NCI-H2196 treated with DMSO at 0.1 percent for 48 hours (cell line): ENCODE data around the gene TGM2.

Experiments
- DNase-seq: peaks from one replicate; lab custom pipeline; 2025; ENCODE audit not compliant: unreplicated experiment; lab: John Stamatoyannopoulos, UW

TGM2 gene

GRCh38 chr20:38165089-38165965, at the start of gene TGM2:
Gene TGM2, minus strand, starts transcription at chr20:38165270. Its CDS starts 72 bp downstream, at chr20:38165198.
- DNase-seq, result no peak

GRCh38 chr20:38214256-38215193, 49.5 kb upstream of the TGM2 start:
- DNase-seq, result no peak

DNA sequence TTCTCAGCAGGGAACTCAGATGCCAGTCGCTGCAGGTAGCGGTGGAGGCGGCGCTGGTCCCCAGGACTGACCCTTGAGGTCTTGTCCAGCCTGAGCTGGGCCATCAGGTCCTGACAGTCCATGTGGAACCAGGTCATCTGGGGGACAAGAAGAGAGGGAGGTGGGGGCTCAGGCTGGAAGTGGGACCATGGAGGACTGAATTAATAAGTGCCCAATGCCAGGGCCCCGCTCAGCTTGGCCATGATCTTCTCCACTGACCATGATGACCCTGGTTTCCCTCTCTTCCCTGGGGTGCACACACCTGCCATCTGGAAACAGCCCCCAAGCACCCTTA, 48.5 kb upstream of the TGM2 start:
- no peak for DNase-seq

- no peak for DNase-seq
These were observed 47.9 kb upstream of the TGM2 start for GRCh38 chr20:38212806-38213606.

GRCh38 chr20:38211200-38212097, 46.4 kb upstream of the TGM2 start:
- no peak for DNase-seq

DNA sequence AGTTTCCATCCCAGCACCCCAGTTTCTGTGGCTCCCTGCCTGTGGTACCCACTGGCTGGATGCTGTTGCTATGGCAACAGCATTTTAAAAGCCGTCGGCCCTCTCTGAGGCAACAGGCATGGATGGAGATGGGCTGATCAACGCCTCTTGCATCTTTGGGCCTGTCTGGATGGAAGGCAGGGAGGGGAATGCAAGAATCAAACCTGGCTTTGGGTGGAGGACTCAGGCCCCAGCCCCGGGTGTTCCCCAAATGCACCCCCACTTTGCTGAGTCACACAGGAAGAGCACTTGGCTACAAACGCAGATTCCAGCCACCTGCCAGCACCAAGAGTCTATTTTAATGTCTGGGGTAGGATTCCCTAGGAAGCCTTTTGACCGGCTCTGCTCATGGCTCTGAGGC, 45.7 kb upstream of the TGM2 start:
- DNase-seq, result no peak

DNA sequence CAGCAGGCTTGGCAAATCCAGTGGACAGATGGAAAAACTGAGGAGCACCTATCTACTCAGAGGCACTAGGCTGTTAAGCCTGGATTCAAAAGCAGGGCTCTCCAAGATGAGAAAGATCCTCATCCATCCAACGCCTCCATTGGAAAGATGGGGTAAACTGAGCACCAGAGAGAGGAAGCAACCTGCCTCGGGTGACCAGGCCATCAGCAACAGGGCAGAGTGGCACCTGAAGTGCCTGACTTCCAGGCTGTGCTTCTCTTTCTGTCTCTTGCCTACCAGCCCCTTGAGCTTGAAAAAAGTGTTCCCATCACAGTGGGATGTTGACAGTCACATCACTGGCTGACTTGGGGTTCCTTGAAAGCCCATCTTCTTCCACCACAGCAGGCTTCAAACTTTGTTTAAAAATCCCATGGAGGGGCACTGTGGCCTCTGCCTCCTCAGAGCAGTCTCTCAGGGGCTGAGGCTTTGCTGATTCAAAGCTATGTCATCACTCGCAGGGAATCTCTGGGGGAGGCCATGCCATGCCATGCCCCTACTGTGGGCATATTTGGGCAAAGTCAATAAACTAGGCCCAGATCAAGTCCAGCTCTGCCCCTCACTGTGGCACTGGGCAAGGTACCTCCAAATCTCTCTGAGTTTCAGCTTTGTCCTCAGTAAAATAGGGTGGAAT, 44.8 kb upstream of the TGM2 start:
- DNase-seq, result no peak

DNA sequence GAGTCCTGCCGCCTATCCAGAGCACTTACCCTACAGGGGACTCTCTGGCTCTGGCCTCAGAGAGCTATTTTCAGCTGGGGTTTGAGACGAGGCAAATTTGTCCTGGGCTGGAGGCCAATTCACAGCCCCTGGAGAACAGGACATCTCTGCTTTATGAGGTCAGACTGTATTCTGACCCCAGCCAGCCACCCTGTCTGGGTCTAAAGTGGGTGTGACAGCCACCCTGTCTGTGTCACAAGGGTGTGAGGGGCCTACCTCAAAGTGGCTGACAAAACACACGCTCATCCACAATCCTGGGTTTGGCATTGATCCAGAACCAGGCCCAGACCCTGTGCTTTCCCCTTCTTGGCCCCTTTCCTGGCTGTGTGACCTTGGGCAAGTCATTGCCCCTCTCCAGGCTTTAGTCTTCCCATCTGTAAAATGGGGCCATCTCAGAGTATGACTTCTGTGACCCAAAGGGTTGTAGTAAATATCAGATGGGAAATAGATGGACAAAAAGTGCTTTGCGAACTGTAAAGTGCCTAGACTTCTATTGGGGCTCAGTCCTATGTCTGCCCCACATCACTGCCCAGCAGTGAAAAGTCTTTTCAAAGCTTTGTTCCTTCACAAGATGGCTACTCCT, 44.1 kb upstream of the TGM2 start:
- no peak for DNase-seq

DNA sequence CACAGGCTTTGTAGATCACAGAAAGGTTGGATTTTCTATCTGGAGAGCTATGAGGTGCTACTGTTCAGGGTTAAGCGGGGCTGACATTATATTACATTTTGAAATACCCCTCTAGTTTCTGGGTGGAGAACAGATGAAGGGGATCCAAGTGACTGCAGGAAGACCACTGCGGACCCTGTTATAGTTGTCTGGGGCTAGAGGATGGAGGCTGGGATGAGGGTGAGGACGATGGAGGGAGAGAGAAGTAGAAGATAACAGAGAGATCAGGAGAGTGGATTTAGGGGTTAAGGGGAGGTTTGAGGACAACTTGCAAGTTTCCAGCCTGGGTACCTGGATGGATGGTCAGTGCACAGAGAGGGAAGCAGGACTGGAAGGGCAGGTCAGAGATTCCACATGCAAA, 43.5 kb upstream of the TGM2 start:
- no peak for DNase-seq

GRCh38 chr20:38208088-38208487, 43.0 kb upstream of the TGM2 start:
- DNase-seq, result no peak

DNA sequence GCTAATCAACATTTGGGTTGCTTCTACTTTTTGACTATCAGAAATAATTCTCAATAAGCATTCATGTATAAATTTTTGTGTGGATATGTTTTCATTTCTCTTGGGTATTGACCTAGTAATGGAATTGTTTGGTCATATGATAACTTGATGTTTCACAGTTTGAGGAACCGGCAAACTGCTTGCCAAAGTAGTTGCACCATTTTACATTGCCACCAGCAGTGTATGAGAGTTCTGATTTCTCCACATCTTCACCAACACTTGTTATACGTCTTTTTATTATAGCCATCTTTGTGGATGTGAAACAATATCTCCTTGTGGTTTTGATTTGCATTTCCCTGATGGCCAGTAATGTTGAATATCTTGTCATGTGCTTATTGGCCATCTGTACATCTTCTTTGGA, 42.6 kb upstream of the TGM2 start:
- no peak for DNase-seq

DNA sequence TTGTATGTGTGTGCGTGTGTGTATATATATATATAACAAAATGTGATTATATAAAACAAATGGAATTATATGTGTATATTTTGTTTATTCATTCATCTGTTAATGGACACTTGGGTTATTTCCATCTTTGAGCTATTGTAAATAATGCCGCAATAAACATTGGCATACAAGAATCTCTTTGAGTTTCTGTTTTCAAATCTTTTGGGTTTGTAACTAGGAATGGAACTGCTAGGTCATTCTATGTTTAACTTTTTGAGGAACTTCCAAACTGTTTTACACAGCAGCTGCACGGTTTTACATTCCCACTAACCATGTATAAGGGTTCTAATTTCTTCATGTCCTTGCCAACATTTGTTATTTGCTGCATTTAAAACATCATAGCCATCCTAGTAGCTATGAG, 39.9 kb upstream of the TGM2 start:
- DNase-seq, result no peak

- DNase-seq, result no peak
These were observed 38.9 kb upstream of the TGM2 start for GRCh38 chr20:38203981-38204357.

DNA sequence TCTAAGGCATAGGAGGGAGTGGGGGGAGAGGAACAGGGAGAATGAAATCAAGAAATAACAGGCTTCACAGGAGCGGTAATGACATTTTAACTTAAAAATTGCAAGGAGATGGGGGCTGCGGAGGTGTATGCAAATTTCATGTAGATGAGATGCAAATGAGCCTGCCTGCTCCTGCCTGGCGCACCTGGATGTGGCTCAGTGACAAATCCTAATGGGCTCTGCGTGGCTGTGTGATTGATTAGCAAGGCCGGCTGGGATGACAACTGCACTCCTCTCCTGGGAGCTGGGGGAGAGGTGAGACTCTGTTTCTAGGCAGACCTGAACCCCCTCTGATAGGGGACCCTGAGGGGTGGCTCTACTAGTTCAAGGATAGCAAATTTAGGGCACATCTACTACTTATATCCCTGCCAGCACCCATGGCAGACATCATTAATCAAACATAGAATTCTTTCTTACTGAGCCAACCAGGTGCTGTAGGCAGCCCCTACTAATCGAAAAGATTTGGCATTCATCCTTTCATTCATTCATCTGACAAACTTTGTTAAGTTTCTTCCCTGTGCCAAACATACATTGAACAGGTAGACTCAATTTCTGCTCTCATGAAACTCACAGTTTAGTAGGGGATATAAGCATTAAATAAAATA, 38.4 kb upstream of the TGM2 start:
- no peak for DNase-seq

DNA sequence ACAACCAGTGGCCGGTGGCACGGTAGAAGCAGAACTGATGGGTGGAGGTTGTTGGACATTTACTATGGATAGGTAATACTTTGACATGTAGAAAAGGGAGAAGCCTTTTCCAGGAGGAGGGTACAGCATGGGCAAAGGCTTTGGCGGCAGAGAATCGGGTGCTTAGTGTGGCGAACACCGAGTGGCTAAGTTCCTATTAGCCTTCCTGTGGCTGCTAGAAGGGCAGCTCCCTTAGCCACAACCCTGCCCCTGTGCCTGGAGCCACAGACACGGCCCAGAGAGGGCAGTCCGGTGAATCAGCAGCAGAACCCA, 37.9 kb upstream of the TGM2 start:
- no peak for DNase-seq

GRCh38 chr20:38202153-38202981, 37.3 kb upstream of the TGM2 start:
- DNase-seq, result no peak

- DNase-seq, result no peak
These were observed 36.3 kb upstream of the TGM2 start for GRCh38 chr20:38201356-38201755.

- DNase-seq, result no peak
These were observed 35.6 kb upstream of the TGM2 start for GRCh38 chr20:38200646-38201045.
